ENCODE results near the gene SCUBE1.

DNA sequence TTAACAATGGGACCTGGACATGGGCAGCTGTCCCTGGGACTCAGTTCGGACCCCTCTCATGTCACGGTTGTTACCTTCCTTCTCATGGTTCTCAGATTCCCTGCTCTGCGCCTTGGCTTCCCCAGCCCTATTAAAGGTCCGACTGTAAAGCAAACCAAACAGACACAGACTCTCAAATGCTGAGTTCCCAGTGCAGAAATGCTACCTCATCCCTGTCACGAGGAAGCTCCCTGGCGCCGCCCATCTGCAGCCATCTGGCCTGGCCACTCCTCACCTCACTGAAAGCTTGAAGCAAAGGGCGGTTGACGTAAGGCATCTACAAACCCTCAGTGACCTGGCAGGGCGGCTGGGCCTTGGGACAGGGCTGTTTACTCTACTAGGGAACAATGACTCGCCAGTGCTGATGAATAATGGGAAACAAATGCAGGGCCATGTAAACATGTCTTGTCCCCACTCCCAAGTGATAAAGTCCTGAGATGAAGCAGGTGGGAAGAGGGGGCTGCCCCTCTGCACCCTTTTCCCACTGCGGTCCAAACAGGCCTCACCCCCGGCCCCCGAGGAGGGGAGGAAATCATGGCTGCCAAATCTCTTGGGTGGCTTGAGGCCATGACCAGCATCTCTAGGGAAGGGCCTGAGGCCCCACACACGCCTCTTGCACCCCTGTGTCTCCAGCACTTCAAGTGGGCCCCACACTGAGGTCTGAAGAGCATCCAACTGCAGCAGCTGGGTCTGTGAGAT is 49.3 kb downstream of the SCUBE1 start:
- TF ChIP-seq, protein P1, sequence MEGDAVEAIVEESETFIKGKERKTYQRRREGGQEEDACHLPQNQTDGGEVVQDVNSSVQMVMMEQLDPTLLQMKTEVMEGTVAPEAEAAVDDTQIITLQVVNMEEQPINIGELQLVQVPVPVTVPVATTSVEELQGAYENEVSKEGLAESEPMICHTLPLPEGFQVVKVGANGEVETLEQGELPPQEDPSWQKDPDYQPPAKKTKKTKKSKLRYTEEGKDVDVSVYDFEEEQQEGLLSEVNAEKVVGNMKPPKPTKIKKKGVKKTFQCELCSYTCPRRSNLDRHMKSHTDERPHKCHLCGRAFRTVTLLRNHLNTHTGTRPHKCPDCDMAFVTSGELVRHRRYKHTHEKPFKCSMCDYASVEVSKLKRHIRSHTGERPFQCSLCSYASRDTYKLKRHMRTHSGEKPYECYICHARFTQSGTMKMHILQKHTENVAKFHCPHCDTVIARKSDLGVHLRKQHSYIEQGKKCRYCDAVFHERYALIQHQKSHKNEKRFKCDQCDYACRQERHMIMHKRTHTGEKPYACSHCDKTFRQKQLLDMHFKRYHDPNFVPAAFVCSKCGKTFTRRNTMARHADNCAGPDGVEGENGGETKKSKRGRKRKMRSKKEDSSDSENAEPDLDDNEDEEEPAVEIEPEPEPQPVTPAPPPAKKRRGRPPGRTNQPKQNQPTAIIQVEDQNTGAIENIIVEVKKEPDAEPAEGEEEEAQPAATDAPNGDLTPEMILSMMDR (IDR thresholded peaks at IDR 0.05), result no peak
- no peak for TF ChIP-seq POLR2A (IDR thresholded peaks at IDR 0.05)
